ENCODE measurements around the gene CRISPLD2.

CRISPLD2 gene, protein sequence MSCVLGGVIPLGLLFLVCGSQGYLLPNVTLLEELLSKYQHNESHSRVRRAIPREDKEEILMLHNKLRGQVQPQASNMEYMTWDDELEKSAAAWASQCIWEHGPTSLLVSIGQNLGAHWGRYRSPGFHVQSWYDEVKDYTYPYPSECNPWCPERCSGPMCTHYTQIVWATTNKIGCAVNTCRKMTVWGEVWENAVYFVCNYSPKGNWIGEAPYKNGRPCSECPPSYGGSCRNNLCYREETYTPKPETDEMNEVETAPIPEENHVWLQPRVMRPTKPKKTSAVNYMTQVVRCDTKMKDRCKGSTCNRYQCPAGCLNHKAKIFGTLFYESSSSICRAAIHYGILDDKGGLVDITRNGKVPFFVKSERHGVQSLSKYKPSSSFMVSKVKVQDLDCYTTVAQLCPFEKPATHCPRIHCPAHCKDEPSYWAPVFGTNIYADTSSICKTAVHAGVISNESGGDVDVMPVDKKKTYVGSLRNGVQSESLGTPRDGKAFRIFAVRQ

DNA sequence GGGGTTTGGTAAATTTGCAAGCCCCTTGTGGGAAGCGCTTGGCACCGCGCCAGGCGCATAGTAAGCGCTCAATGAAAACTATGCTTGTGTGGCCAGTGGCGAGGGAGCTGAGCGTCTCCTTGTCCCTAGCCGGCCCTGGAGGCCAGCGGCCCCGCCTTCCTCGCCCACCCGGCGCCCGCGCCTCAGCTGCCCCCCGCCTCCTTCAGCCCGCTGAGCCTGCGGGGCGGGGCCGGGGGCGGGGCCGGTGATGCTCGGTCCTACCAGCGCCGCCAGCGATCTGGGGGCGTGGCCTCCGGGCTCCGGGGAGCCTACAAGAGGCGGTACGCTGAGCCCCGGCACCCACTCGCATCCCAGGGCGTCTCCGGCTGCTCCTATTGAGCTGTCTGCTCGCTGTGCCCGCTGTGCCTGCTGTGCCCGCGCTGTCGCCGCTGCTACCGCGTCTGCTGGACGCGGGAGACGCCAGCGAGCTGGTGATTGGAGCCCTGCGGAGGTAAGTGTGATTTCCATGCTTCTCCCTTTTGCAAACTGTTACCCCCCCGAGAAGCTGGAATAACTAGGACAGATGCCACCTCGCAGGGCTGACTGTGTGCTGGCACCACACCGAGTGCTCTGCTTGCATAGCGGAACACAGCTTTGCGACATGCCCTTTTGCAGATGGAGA, at the start of gene CRISPLD2:
TSS of gene CRISPLD2 (plus strand) at position 342 of the 661 bp plus-strand sequence. CDS start 18,511 bp downstream, outside the sequence.
- TF ChIP-seq GATA2 (IDR thresholded peaks at IDR 0.05; ENCODE audit: low read depth, low read length) = no peak
- TF ChIP-seq GATA3 (IDR thresholded peaks at IDR 0.05; ENCODE audit: low read depth, low read length) = no peak

- TF ChIP-seq GATA2 (IDR thresholded peaks at IDR 0.05; ENCODE audit: low read depth, low read length) (no peak), GATA3 (IDR thresholded peaks at IDR 0.05; ENCODE audit: low read depth, low read length) (no peak)
Observed at GRCh38 chr16:84773312-84773711, 46.5 kb upstream of the CRISPLD2 start.

DNA sequence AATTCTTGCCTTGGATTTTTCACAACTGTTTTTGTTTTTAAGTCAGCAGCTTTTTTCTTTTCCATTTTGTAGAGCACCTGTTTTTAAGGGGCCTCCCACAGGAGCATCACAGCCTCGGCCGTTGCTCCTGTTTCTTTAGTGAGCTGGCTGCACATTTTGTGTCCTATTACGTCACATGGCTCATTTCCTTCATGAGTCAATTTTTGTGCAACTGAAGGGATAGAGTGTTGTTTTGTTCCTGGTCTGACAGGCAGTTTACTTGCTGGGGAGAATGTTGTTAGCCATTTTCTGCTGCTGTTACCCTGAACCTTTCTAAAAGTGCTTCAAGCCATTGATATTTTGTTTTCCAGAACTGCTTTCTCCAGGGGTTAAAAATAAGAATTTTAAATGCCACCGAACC, 45.0 kb upstream of the CRISPLD2 start:
- TF ChIP-seq GATA3 (IDR thresholded peaks at IDR 0.05; ENCODE audit: low read depth, low read length) (no peak), GATA2 (IDR thresholded peaks at IDR 0.05; ENCODE audit: low read depth, low read length) (no peak)

GRCh38 chr16:84775262-84775810, 44.4 kb upstream of the CRISPLD2 start:
- no peak for TF ChIP-seq GATA3 (IDR thresholded peaks at IDR 0.05; ENCODE audit: low read depth, low read length)
- TF ChIP-seq GATA2 (IDR thresholded peaks at IDR 0.05; ENCODE audit: low read depth, low read length) = no peak

DNA sequence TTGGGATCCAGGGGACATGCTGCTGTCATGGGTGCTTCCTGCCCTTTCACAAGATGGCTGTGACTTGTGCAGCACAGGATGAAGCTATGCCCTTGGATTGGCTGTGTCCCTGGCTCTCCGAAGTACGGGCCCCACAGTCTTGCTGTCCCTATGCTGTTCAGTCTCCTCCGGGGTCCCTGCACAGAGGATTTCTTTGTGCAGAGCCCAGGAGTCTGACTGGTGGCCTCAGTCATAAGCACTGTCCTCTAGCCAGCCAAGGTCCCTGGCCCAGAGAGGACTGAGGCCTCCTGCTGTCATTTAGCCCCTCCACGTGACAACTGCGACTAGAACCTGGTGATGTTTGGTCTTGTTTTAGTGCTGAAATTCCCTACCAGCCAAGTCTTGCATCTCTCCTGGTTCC, 42.4 kb upstream of the CRISPLD2 start:
- TF ChIP-seq GATA3 (IDR thresholded peaks at IDR 0.05; ENCODE audit: low read depth, low read length) (no peak), GATA2 (IDR thresholded peaks at IDR 0.05; ENCODE audit: low read depth, low read length) (no peak)

DNA sequence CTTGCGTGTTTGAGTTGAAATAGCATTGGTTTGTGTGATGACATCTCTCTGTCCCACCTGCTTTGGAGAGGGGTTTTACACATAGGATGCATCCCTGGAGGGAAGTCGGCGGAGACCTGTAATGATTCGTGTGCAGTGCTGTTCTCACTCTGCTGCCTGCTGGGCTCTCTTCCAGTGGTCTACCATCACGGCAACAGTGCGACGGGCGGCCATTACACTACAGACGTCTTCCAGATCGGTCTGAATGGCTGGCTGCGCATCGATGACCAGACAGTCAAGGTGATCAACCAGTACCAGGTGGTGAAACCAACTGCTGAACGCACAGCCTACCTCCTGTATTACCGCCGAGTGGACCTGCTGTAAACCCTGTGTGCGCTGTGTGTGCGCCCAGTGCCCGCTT, 41.1 kb upstream of the CRISPLD2 start:
- TF ChIP-seq GATA3 (IDR thresholded peaks at IDR 0.05; ENCODE audit: low read depth, low read length) = no peak
- TF ChIP-seq GATA2 (IDR thresholded peaks at IDR 0.05; ENCODE audit: low read depth, low read length) = no peak

- TF ChIP-seq GATA3 (IDR thresholded peaks at IDR 0.05; ENCODE audit: low read depth, low read length) (no peak), GATA2 (IDR thresholded peaks at IDR 0.05; ENCODE audit: low read depth, low read length) (no peak)
Observed at GRCh38 chr16:84780063-84780462, 39.7 kb upstream of the CRISPLD2 start.

- no peak for TF ChIP-seq GATA2 (IDR thresholded peaks at IDR 0.05; ENCODE audit: low read depth, low read length)
- no peak for TF ChIP-seq GATA3 (IDR thresholded peaks at IDR 0.05; ENCODE audit: low read depth, low read length)
Observed at GRCh38 chr16:84780544-84781376, 39.0 kb upstream of the CRISPLD2 start.

DNA sequence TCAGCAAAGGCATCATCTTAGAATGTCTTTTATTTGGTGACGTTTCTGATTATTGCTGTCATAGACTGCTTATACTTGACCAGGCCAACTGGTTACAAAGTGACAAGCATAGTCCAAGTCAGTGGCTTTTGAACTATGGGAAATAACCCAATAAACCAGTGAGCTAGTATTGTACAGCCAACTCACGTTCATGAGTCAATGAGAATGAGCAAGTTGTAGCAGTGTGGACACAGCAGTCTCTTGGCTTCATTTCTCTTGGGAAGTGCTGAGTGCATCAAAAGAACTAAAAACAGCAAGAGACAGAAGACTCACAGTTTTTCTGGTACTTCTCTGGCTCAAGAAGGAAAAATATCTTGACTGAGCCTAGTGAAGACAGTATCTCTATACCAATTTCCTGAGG, 36.9 kb upstream of the CRISPLD2 start:
- TF ChIP-seq GATA3 (IDR thresholded peaks at IDR 0.05; ENCODE audit: low read depth, low read length) (no peak), GATA2 (IDR thresholded peaks at IDR 0.05; ENCODE audit: low read depth, low read length) (no peak)

- no peak for TF ChIP-seq GATA2 (IDR thresholded peaks at IDR 0.05; ENCODE audit: low read depth, low read length)
- no peak for TF ChIP-seq GATA3 (IDR thresholded peaks at IDR 0.05; ENCODE audit: low read depth, low read length)
Observed at GRCh38 chr16:84785843-84786581, 33.8 kb upstream of the CRISPLD2 start.

DNA sequence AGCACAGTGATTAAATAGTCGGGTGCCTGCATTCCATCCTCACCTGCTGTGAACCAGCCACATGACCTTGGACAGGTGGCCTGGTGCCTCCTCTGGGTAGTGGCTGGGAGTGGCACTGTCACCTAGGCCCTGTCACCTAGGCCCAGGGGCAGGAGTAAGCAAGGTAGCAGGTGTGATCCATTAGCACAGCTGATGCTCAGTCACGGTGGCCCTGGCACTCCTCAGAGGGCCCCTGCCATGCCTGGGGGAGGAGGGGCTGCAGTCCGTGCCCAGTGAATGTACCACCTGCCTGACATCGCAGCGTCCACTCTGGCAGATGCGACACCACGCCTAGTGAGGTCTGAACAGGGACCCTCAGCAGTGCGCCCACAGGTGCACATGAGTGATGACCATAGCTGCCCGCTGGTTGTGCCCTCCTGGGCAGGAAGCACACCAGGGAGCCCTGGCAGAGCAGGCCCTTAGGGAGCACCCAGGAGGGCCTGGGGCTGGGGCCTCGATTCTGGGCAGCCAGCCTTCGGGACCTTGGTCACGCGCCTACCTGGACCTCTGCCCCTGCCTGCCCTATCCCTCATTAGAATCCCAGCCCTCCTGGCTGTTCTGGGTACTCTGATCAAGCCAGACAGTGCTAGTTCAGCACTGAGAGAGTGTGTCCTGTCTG, 33.1 kb upstream of the CRISPLD2 start:
- TF ChIP-seq GATA3 (IDR thresholded peaks at IDR 0.05; ENCODE audit: low read depth, low read length) (no peak), GATA2 (IDR thresholded peaks at IDR 0.05; ENCODE audit: low read depth, low read length) (no peak)

- TF ChIP-seq GATA2 (IDR thresholded peaks at IDR 0.05; ENCODE audit: low read depth, low read length) (no peak), GATA3 (IDR thresholded peaks at IDR 0.05; ENCODE audit: low read depth, low read length) (no peak)
Observed at GRCh38 chr16:84787263-84787622, 32.5 kb upstream of the CRISPLD2 start.

DNA sequence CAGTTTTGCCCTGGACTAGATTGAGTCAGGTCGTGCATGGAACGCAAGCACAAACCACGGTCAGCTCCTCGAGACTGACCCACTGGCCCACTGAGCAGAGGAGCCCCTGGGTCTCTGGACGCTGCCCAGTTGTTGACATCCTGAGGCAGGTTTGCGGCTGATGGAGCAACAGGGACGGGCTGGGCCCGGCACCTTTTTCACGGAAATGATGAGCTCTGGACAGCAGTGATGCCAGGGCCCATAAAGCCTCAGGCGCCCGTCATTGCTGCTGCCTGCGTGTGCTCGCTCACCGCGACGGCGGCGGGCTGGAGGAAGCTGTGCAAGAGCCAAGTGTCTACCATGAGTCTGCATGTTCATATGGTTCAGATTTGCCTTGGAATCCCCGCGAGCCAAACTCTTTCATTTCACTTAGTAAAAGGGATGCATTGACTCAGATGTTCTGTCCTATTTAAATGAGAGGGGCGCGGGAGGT, 30.8 kb upstream of the CRISPLD2 start:
- no peak for TF ChIP-seq GATA2 (IDR thresholded peaks at IDR 0.05; ENCODE audit: low read depth, low read length)
- no peak for TF ChIP-seq GATA3 (IDR thresholded peaks at IDR 0.05; ENCODE audit: low read depth, low read length)
